Thyroid gland (tissue), 4 donors: Measurements from ENCODE around the gene STN1.

Source experiments
- POLR2A ChIP-seq, 2 donors: fragments of 450-650 bp; IDR thresholded peaks; one replicate each; pipeline ENCODE4 v1.6.1; 2017; ENCODE audit warnings: antibody characterized with exemption in 2 of 2, mild to moderate bottlenecking in 2 of 2, moderate library complexity in 1 of 2
- TF ChIP-seq, protein P1 (sequence below), 6 experiments: fragments of 200-600 bp in 3 of 6; fragments of 450-650 bp in 3 of 6; sonication (generic) in 3 of 6; IDR thresholded peaks; one replicate each; pipeline ENCODE4 v1.5.1; 2016 to 2019; ENCODE audit warnings: antibody characterized with exemption in 6 of 6, mild to moderate bottlenecking in 2 of 6, inconsistent platforms in 1 of 6, moderate library complexity in 1 of 6

DNA sequence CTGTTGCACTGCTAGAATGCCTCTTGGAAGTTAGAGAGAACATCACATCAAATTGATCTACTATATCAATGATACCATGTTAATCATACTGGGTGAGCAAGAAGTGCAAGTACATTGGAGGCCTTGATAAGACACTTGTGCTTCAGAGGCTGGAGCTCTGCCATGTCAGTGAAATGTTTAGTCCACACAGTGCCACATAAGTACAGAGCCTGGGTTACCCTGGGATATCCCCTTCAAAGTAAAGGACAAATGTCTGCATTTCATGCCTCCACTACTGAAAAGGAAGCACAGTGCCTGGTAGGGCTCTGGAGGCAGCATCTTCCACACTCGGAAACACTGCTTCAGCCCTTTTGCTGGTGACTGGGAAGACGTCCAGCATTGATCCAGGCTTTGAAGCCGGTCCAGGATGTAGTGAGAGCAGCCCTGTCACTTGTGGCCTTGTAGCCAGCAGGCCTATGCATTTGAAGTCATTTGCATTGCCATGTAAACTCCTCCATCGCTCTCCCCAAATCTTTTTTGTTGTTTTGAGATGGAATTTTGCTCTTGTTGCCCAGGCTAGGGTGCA, 15.7 kb upstream of the STN1 start:
- TF ChIP-seq, protein P1, sequence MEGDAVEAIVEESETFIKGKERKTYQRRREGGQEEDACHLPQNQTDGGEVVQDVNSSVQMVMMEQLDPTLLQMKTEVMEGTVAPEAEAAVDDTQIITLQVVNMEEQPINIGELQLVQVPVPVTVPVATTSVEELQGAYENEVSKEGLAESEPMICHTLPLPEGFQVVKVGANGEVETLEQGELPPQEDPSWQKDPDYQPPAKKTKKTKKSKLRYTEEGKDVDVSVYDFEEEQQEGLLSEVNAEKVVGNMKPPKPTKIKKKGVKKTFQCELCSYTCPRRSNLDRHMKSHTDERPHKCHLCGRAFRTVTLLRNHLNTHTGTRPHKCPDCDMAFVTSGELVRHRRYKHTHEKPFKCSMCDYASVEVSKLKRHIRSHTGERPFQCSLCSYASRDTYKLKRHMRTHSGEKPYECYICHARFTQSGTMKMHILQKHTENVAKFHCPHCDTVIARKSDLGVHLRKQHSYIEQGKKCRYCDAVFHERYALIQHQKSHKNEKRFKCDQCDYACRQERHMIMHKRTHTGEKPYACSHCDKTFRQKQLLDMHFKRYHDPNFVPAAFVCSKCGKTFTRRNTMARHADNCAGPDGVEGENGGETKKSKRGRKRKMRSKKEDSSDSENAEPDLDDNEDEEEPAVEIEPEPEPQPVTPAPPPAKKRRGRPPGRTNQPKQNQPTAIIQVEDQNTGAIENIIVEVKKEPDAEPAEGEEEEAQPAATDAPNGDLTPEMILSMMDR (IDR thresholded peaks at IDR 0.05): no peak
- TF ChIP-seq POLR2A (IDR thresholded peaks at IDR 0.05): no peak
